Stomach (tissue), 4 donors: ENCODE results near the gene MGAT5.

Experiments used
- CTCF ChIP-seq, 7 experiments: fragments of 450-650 bp in 4 of 7; fragments of 200-600 bp in 3 of 7; sonication (generic) in 3 of 7; IDR thresholded peaks; one replicate each; pipeline ENCODE4 v1.5.1; 2016 to 2019; ENCODE audit warnings: antibody characterized with exemption in 7 of 7, control low read depth in 2 of 7, mild to moderate bottlenecking in 1 of 7
- POLR2AphosphoS5 ChIP-seq, 3 donors: sonication (generic); formaldehyde crosslinking; IDR thresholded peaks; one replicate each; pipeline ENCODE4 v1.6.1; 2016; ENCODE audit warnings: antibody characterized with exemption in 3 of 3

GRCh38 chr2:134244086-134244485 lies 9.8 kb upstream of the MGAT5 start:
- no peak for TF ChIP-seq CTCF (IDR thresholded peaks at IDR 0.05)
- TF ChIP-seq POLR2AphosphoS5 (IDR thresholded peaks at IDR 0.05) = no peak
